ENCODE data around the gene RHOU.
A peak's percentile ranks its signal among the peaks of the same experiment; 100 is the strongest.
"Not testable (repeated sequence)": the region's sequence is repeated elsewhere in the genome, so short reads cannot be mapped to it uniquely, and the experiment has no call there.

Gene RHOU

DNA sequence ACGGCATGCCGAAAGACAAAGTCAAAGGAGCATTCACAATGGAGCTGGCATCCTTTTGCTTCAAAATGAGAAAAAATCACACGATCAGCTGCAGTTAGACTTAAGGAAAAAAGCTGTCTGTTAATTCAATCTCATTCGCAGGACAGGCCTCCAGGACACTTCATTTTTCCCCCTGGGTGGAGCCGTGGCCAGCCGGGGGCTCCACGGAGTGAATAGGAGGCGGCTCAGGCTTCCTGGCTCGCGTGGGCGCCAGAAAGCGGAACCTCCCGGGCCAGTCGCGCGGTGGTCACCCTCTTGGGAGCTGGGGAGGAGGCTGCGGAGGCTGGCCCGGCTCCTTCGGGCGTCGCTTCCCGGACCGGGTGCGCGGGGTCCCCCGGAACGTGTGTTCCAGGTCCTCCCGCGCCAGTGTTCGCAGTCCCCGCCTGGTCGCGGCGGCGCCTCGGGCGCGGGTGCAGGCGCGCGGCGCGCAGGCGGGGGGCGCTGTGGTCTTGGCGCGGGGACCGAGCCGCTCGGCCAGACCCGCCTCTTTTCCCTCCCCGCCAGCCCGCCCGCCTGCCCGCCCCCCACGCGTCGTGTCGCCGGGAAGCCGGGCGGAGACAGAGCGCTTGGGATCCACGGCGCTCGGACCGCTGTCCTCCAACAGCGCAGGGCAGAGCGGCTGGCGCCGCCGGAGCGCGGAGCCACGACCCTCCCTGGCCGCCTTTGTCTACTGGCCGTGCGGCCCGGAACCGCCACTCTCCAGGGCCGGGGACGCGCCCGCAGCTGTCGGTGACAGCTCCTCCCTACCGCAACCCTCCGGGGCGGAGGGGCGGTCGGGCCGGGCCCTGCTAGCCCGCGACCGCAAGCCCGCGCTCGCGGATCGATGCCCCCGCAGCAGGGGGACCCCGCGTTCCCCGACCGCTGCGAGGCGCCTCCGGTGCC is at the start of gene RHOU:
RHOU (plus strand) TSS at position 599 of the 921 bp plus-strand sequence; CDS start at position 863, 264 bp downstream.
- peak; percentile 48 for DNase-seq

DNA sequence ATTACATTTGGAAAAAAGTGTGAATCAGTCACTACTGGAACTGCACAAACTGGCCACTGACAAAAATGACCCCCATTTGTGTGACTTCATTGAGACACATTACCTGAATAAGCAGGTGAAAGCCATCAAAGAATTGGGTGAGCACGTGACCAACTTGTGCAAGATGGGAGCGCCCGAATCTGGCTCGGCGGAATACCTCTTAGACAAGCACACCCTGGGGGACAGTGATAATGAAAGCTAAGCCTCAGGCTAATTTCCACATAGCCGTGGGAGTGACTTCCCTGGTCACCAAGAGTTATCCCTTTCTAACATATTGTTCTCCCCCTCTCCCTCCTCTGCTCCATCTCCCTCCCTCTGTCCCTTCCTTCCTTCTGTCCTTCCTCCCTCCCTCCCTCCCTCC is 47.7 kb upstream of the RHOU start:
- no peak for DNase-seq

DNA sequence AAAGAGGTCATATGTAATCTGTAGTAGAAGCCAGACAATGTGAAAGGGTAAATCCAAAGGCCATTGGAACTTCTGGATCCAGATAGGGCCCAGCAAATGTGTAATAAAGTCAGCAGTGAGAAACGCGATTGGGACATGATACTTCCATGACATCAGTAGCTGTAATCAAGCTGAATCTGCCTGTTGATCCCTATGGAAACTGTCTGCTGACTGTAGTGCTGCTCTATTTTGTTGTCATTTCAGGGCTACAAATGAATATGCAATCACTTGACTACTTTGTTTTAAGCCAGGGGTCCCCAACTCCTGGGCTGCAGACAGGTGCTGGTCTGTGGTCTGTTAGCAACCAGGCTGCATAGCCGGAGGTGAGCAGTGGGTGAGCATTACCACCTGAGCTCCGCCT is 46.0 kb upstream of the RHOU start:
- no peak for DNase-seq

DNA sequence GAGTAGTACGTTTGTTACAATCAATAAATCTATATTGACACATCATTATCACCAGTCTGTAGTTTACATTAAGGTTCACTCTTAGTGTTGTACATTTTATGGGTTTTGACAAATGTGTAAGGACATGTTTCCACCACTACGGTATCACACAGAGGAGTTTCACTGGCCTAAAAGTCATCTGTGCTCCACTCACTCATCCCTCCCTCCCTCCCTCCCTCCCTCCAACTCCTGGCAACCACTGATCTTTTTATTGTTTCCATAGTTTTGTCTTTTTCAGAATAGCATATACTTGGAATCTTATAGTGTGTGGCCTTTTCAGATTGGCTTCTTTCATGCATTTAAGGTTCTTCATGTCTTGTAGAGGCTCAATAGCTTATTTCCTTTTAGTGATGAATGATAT is 44.1 kb upstream of the RHOU start:
- no peak for DNase-seq

DNA sequence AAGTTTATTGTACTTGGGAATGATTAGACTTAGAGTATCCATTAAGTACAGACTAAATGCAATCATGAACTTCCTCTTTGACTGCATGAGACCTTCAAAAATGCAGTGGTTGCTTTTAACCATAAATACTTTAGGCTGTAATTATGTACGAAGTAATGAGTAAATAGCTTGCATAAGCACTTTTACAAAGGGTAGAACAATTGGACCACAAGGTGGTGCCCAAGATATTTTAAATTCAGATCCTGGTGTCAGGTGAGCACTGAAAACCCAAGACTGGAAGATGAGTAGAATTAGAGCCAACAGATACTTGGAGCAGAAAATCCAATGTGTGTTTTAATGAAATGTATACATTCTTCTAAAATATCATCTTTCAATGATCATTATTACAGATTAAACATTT is 43.4 kb upstream of the RHOU start:
- no peak for DNase-seq

DNA sequence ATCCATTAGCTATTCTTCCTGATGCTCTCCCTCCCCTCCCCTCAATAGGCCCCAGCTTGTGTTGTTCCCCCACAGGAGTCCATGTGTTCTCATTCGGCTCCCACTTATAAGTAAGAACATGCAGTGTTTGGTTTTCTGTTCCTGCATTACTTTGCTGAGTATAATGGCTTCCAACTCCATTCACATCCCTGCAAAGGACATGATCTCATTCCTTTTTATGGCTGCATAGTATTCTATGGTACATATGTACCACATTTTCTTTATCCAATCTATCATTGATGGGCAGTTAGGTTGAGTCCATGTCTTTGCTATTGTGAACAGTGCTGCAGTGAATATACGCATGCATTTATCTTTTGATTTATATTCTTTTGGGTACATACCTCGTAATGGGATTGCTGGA is 40.8 kb upstream of the RHOU start:
- DNase-seq: not testable (repeated sequence)

DNA sequence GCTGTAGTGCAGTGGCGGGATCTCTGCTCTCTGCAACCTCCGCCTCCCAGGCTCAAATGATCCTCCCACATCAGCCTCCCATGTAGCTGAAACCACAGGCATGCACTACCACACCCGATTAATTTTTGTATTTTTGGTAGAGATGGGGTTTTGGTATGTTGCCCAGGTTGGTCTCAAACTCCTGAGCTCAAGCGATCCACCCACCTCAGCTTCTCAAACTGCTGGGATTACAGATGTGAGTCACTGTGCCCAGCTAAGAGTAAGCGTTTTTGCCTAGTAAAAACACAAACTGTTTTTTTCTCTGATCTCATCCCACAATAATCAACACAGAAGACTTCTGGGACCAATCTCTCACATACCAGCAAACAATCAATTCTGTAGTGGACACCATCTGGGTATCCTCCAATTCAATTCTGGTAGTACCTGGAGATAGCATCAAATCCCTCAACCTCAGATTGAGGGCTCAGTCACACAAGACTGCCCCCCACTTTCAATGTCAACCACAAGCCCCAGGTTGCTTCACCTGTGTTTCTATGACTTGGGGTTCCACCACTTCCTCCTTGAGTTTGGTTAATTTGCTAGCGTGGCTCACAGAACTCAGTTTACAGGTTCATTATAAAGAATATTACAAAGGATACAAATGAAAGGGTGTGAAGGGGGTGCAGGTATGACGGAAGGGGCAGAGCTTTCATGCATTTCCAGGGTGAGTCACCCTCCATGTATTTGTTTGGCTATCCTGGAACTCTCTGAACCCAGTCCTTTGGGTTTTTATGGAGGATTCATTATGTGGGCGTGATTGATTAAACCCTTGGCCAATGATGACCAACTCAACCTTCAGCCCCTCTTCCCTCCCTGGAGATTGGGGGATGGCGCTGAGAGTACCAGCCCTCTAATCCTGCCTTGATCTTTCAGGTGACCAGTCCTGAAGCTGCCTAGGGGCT is 40.0 kb upstream of the RHOU start:
- DNase-seq: no peak

DNA sequence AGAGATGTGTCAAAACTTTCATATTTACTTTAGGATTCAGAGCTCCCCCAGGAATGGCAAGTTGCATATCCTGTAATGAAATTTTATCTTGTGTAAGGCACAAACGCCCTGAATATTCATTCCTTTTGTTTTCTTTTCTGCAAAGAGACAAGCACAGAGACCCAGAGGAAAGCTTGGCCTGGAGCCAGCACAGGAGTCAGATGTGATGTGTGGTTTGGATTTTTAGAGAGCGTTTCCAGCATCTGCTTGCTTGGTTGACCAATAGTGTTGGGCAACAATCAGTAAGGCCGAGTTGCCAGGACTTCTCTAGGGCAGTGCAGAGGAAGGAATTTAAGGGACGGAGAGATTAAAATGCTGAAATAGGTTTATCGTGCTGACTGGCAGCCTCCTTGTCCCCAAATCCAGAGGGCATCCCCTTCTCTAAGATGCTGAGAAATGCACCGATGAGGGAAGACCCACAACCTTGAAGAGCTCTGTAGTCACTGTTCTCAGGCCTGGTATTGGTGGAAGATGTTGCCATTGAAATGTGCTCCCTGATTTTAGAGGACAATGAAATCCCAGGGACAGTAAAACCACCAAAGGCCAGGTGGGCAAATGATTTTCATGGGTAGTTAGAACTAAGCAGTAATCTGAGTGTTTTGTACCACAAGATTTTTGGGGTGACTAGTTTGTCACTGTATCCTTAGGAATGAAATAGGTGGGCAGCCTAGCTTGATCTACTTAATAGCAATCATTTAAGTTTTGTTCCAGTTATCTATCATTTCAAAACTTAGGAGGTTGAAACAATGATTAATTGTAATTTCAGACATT is 37.9 kb upstream of the RHOU start:
- no peak for DNase-seq

DNA sequence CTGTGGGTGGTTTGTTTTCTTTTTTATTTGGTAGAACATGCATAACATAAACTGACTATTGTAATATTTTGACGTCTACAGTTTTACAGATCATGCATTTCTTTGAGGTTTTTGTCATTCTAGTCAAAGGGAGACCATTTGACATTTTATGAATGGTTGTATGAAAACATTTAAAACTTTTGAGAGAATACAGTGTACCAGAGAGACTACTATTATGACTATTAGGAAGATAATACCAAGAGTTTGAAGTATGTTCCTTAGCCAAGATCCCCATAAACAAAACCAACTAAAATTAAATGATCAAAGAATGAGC is 37.3 kb upstream of the RHOU start:
- DNase-seq: no peak

DNA sequence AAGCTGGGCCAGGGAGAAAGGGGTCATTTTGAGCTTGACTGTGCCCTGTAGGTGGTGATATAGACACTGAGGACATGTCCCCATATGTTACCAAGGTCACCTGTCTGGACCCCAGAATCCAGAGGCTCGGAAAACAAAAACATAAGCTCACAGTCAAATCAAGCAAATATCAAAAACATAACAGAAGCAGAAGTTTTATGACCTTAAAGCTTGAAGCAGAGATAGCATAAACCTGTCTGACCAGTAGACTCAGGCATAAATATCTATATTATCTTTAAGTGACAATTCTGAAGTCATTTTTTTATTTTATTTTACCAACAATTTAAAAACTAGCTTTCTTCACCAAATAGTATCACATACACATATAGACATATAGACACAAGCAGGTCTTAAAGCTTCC is 32.8 kb upstream of the RHOU start:
- no peak for DNase-seq

DNA sequence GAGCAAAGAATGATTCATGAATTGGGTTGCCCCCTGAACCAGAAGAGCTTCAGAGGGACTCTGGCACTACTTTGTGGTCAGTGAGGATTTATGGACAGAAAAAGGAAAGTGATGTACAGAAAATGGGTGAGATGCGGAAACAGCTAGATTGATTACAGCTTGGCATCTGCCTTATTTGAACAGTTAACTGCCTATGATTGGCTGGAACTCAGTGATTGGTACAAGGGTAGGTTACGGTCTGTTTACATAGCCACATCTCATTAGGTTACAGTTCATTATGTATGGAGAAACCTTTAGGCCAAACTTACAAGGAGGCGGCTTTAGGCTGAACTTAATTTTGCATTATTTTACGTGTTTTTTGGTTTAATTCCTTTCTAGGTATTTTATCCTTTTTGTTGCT is 29.0 kb upstream of the RHOU start:
- no peak for DNase-seq

DNA sequence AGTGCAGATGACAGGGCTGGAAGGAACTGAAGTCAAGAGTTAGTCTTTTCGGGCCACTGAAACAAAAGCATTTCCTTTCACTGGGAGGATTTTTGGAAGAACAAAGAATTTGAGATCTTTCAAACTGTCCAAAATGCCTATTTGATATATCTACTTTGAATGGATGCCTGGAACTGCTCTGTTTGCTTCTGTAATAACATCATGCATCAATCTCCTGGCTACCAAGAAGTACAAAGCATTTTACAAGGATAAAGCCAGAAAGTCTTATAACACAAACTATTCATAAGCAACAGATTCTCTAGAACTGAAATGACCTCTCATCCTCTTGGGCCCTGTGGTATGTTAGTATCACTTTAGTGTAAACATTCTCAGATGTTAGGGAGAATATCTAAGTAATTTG is 18.2 kb upstream of the RHOU start:
- no peak for DNase-seq

DNA sequence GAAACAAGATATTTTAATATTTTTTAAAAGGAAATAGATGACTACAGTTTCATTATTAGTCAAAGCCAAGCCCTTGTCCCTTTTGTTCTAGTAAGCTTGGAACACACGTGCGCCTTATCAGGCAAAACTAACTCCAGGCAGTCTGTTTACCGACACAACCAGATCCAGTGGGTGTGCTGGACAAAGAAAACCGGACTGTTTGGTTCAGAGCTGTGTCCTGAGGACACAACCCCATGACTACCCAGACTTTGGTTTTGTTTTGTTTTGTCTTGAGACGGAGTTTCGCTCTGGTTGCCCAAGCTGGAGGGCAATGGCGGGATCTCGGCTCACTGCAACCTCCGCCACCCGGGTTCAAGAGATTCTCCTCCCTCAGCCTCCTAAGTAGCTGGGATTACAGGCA is 13.9 kb upstream of the RHOU start:
- DNase-seq: no peak

DNA sequence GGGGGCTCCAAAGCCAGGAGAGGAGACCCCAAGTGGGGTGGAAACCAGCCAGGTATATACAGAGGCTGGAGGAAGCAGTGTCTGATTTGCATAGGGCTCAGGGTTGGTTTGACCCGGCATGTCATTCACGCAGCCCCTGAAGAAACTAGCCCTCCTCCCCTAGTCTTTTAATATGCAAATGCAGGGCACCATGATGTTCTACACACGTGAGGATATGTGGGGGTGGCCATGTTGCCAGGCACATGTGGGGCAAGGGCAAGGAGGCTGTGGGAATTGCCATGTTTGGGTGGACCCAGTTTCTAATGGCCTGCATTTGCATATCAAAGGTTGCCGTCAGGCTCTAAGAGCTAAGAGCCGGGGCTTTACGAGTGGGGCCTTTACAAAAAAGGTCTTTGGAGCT is 12.0 kb upstream of the RHOU start:
- DNase-seq: no peak

DNA sequence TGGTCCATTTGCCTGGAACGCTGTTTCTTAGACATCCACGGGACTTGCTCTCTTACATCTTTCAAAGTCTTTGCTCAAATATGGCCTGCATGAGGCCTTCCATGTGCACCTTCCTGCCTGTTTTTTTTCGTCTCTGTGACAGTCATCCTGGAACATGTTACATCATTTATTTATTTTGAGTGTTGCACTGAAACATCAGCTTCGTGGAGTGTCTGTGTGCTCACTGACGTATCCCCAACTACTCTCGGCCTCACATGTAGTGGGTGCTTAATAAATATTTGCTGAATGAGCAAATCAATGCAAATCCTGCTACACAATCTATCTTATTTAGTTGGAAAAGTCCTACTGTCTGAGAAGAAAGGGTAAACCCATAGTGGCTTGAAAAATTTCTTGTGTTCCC is 11.4 kb upstream of the RHOU start:
- no peak for DNase-seq

DNA sequence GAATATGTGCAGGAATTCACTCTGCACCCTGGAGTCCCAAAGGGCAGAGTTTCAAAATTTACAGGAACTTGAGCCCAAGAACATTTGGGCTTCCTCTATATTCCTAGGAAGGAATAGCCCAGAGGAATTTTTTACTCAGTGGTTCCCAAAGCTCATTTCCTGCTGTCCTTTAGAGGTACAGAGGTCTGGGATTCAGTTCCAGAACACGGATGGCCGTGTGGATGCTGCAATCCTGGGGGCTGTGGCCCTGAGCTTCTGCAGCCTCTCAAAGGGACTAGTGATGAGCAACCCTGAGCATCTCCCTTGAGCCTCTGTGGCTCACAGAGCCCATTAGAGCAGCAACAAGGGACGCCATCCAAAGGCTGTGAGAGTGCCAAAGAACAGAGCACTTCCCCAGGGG is 10.1 kb upstream of the RHOU start:
- no peak for DNase-seq

DNA sequence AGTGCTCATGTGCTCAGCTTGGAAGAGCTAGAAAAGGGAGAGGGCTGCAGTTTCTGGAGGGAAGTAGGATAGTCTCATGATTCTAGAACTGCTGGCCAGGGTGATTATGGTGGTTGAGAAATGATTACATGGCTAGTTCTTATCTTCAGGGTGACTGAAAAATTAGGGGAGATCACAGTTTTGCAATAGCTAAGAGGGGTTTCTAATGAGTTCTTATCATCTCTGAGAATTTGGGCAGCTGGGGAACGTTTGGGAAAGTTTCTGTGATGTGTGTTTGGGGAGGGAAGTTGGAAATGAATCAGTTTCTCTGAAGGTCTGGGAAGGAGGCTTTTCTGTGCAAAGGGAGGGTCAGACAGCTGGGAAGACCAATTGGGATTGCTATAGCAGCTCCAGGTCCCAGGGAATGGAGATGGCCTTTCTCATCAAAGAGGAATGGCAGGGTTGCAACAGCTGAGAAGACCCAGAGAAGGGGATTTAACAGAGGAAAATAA is 7.6 kb upstream of the RHOU start:
- DNase-seq: no peak

DNA sequence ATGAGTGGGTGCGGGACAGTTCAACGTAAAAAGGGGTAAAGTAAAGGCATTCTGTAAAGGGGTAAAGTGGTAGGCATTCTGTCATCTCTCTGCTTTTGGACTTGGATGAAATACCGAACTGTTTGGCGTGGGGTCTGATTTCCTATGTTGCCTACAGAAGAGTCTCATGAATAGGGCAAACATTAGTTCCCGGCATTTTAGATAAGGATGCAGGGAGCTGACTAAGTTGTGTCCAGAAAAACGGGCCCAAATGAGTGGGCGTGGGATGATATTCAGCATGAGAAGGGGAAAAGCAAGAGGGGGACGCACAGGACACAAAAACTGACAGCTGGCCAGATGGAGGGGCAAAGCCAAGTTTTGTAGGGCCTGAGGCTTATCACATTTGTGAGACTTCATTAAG is 2.9 kb upstream of the RHOU start:
- DNase-seq: no peak

DNA sequence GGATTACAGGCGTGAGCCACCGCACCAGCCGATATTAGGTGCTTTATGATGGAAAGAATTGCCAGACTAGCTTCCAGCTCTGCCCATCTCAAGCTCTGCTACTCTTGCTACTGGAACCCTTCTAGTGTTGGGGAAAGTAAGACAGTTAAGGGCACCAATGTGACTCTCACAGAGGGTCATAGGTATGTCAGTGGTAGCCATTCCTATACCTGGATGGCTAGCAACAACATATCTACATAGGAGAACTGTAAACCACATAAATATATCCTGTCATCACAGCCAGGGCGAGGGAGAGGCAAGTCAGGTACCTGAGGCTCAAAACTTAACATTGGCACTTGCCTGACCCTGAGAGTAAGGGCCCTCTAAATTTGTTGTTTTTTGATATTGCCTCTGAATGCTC is 1.7 kb upstream of the RHOU start:
- no peak for DNase-seq

DNA sequence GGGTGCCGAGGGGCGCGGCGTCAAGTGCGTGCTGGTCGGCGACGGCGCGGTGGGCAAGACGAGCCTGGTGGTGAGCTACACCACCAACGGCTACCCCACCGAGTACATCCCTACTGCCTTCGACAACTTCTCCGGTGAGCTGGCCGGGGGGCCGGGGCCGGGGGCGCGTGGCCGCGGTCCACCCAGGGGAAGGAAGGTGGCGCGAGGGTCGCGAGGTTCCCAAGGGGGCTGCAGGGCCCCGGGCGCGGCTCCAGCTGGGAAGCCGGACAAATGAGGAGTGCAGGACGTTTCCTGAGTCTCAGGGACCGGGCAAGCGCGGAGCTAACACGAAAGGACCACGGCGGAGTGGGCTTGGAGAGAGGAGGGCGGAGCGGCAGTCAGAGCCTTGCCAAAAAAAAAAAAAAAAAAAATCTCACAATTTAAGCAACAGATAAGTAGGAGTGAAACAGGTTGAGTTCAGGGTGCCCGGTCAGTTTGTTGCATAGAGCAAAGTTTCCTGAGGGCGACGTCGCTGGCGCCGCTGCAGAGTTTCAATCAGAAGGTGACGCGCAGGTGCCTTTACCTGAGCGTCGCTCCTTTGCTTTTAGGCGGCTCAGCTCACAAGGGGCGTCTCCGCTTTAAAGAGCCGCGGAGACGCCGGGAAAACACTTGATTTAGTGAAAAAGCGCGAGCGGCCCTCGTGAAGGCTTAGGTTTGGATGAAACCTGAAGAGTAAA is 750 bp downstream of the RHOU start:
- DNase-seq: peak; percentile 16

DNA sequence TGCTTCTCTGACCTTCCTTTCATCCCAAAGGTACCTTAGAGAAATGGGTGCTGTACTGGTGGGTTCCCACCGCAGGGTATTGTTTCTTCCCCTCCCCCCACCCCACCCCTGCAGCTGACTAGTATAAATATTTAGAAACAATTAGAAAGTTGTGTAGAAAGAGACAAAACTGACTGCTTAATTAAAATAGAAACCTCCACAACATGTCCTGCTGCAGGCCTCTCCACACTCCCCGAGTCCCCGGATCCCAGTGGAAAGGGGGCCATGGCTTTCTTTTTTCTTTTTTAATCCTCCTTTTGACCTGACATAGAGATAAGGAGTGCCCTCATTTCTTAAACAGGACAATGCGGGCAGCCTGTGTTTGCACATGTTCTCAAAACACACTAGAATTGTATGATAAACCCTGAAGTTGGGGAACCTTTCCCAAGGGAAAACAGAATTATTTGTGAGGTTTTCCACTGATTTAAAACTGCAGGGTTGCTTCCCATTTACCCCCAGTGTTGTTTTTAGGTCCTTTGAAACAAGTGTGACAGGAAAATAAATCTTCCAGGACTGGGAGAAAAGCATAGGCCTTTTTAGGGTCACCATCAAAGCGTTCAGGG is 1.7 kb downstream of the RHOU start:
- no peak for DNase-seq

DNA sequence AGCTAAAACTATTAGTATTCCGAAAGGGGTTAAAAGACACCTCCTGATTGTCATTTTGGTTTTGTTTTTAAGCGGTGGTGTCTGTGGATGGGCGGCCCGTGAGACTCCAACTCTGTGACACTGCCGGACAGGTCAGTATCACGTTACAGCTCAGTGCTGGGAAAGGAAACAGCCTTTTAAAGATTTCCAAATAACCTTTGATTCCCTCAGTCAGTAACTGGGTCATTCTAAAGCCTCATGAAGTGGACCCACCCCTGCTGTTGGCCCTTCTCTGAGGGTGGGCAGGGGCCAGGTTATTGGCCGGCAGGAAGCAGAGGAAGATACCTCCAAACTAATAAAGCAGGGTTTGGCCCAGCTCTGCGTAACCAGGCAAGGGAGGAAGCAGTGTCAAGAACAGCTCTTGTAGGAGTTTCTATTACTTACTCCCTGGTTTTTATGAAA is 2.3 kb downstream of the RHOU start:
- DNase-seq: no peak
